HFFc6 (cell line): Measurements from ENCODE around the gene PDE4B. TPM values are rescaled to one million over a fixed set of nuclear protein-coding genes. Genes with fewer than 3 reads are reported as not detected.
A peak's percentile ranks its signal among the peaks of the same experiment; 100 is the strongest.

Source experiments
- DNase-seq: peaks from one replicate; pipeline ENCODE4 v3.0.0-alpha.2; 2018
- H3K27ac Mint-ChIP-seq: 2 replicates; pipeline ENCODE4 v1.8.0; 2020; ENCODE audit warnings: mild to moderate bottlenecking, mixed read lengths
- H3K27me3 Mint-ChIP-seq: 2 replicates; pipeline ENCODE4 v1.8.0; 2021; ENCODE audit warnings: mild to moderate bottlenecking, moderate library complexity, mixed read lengths; ENCODE audit not compliant: insufficient read depth
- H3K36me3 Mint-ChIP-seq: 2 replicates; pipeline ENCODE4 v1.8.0; 2021; ENCODE audit warnings: low read depth, mixed read lengths
- H3K4me1 Mint-ChIP-seq: 2 replicates; pipeline ENCODE4 v1.8.0; 2020; ENCODE audit warnings: low read depth, mixed read lengths
- H3K4me3 Mint-ChIP-seq: 2 replicates; pipeline ENCODE4 v1.8.0; 2020; ENCODE audit warnings: mild to moderate bottlenecking, moderate library complexity, mixed read lengths
- H3K9me3 Mint-ChIP-seq: 2 replicates; pipeline ENCODE4 v1.8.0; 2020; ENCODE audit warnings: mild to moderate bottlenecking, mixed read lengths
- total RNA-seq, 6 experiments: library from RNA; stranded (reverse); fragmentation: NEBNext Ultra II Directional; extraction: Animal tissue kit (Norgen Biotek cat#: 25700); gene quantifications; 2 replicates in 1 of 6; 3 replicates in 5 of 6; pipeline ENCODE4 v1.2.3, GENCODE V29; 2021
- TF ChIP-seq, protein P1 (sequence below): fragments of 200-600 bp; sonication (generic); IDR thresholded peaks from 2 replicates; pipeline ENCODE4 v1.5.0; 2021; ENCODE audit warnings: antibody characterized with exemption, mild to moderate bottlenecking

Gene PDE4B
- total RNA-seq, 6 experiments from 2014 or later, result 34.9 to 57.6 (median 42.8) TPM

DNA sequence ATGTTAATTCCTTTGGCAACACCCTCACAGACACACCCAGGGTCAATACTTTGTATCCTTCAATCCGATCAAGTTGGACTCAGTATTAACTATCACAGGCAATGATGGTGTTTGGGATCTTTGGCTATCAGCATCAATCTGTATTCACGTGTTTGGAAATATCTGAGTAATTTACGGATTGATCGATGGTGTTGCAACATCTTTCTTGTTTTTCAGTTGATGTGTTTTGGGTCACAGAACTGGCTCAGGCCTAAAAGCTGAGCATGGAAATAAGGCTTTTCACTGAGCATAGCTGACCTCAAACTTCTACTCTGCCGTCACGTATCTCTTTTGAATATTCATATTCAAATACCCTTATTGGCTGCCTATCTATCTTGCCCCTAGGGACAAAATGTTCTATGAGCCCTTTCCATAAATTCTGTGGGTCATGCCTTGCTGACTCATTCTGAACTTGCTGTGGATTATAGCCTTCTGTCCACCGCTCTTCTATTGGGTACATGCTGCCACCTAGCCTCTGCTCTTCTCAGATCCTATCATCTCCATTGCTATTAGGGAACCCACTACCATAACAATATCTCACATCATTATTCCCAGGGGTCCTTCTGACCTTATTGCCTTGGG is 156.0 kb downstream of the PDE4B start:
- Mint-ChIP-seq H3K36me3 (no peaks in the 10 kb centered on the region), H3K27ac (no peak overlapping the region), H3K4me3 (no peak overlapping the region), H3K9me3 (no peaks in the 10 kb centered on the region), H3K27me3 (no peaks in the 10 kb centered on the region), H3K4me1 (peaks cover 55% of the 10 kb centered on the region)
- TF ChIP-seq, protein P1, sequence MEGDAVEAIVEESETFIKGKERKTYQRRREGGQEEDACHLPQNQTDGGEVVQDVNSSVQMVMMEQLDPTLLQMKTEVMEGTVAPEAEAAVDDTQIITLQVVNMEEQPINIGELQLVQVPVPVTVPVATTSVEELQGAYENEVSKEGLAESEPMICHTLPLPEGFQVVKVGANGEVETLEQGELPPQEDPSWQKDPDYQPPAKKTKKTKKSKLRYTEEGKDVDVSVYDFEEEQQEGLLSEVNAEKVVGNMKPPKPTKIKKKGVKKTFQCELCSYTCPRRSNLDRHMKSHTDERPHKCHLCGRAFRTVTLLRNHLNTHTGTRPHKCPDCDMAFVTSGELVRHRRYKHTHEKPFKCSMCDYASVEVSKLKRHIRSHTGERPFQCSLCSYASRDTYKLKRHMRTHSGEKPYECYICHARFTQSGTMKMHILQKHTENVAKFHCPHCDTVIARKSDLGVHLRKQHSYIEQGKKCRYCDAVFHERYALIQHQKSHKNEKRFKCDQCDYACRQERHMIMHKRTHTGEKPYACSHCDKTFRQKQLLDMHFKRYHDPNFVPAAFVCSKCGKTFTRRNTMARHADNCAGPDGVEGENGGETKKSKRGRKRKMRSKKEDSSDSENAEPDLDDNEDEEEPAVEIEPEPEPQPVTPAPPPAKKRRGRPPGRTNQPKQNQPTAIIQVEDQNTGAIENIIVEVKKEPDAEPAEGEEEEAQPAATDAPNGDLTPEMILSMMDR, result peak; percentile 64
- peak; percentile 46 for DNase-seq

DNA sequence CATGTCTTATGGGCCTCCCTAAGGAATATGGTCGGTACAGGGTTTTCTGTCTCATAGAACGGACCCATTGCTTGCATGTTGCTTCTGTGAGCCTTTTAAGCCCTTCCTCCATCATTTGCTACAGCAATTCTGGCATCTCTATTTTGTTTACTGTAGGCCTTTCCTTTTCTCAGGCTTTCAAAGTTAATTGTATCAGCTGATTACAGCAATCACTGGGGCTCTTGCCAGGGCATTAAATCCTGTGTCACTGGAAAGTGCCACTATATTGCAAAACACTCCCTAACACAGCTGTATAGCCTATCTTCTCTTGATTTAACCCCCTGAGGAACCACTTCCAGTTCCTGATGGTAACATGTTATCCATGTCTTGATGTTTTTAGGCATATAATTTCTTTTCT is 156.5 kb downstream of the PDE4B start:
- H3K36me3 Mint-ChIP-seq, result no peaks in the 10 kb centered on the region
- H3K27me3 Mint-ChIP-seq, result no peaks in the 10 kb centered on the region

DNA sequence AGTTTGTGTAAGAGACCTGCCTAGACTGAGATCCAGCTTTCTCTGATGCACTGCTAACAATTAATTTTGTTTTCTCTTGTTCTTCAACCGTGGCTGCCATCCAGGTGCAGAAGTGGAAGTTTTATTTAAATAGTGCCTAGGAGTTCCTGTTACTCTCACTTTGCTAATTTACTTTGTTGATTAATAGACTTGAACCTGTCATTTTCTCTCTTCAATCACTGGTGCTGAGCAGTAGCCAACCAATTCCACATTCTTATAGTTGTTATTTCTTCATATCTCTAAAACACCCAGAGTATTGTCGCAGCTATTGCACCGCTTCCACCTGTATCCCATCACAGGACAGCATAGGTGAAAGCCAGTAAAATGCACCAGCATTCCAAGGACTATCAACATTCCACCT is 157.2 kb downstream of the PDE4B start:
- peaks cover 55% of the 10 kb centered on the region for H3K4me1 Mint-ChIP-seq
- no peak overlapping the region for H3K4me3 Mint-ChIP-seq
- no peaks in the 10 kb centered on the region for H3K9me3 Mint-ChIP-seq
- no peaks in the 10 kb centered on the region for H3K27me3 Mint-ChIP-seq
- no peak overlapping the region for H3K27ac Mint-ChIP-seq
- TF ChIP-seq, protein P1, result no peak
- H3K36me3 Mint-ChIP-seq, result no peaks in the 10 kb centered on the region
- no peak for DNase-seq

More for the DNA sequence above, 156.5 kb downstream of the PDE4B start:
- Mint-ChIP-seq H3K9me3 (no peaks in the 10 kb centered on the region), H3K4me1 (peaks cover 55% of the 10 kb centered on the region), H3K4me3 (no peak overlapping the region), H3K27ac (no peak overlapping the region)
- TF ChIP-seq, protein P1, result no peak; the same call in none of the 2 replicates
- DNase-seq, result no peak

DNA sequence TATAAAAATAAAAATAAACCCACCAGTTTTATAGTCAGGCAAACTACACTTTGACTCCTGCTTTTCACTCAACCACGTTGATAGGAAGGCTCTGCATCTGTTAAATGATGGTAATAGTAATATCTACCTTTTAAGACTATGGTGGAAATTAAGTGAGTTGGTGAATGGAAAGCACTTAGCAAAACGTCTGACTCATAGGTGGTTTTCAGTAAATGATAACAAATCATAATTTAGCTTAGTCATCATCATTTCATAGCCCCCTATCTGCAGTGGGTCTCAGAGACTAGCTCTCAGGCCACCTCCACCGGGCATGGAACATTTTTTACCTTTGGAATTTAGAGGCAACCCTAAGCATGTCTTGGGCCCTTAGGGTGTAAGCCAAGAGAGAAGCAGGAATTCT is 160.0 kb downstream of the PDE4B start:
- no peaks in the 10 kb centered on the region for H3K36me3 Mint-ChIP-seq
- H3K27me3 Mint-ChIP-seq, result no peaks in the 10 kb centered on the region
- no peaks in the 10 kb centered on the region for H3K9me3 Mint-ChIP-seq
- H3K4me3 Mint-ChIP-seq, result no peak overlapping the region
- TF ChIP-seq, protein P1, result no peak
- H3K27ac Mint-ChIP-seq, result no peak overlapping the region
- peaks cover 38% of the 10 kb centered on the region for H3K4me1 Mint-ChIP-seq
- no peak for DNase-seq

DNA sequence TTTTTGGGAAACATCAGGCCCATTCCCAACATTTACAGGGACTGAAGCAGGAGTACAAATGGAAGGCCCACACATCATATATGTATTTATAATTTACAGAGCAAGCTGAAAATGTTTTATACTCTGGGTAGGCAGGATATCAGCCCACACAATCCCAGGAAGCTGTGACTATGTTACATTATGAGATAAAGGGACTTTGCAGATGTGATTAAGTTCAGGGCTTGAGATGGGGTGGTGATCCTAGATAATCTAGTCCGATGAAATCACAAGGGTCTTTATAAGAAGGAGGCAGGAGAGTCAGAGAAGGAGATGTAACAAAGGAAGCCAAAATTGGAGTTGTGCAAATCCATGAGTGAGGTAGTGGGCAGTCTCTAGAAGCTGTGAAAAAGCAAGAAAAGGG is 160.5 kb downstream of the PDE4B start:
- H3K27me3 Mint-ChIP-seq, result no peaks in the 10 kb centered on the region
- H3K4me3 Mint-ChIP-seq, result no peak overlapping the region

More for the DNA sequence above, 160.5 kb downstream of the PDE4B start:
- Mint-ChIP-seq H3K27ac (no peak overlapping the region), H3K9me3 (no peaks in the 10 kb centered on the region), H3K4me1 (peaks cover 37% of the 10 kb centered on the region), H3K36me3 (no peaks in the 10 kb centered on the region)
- TF ChIP-seq, protein P1, result no peak
- DNase-seq, result no peak
